Endothelial cell (in vitro differentiated cells): ENCODE measurements around the gene KCNJ12. TPM values are rescaled to one million over a fixed set of nuclear protein-coding genes. Genes with fewer than 3 reads are reported as not detected.

Experiments
- DNase-seq: peaks from one replicate; pipeline ENCODE4 v3.0.0; 2021; ENCODE audit warnings: low spot score
- H3K27ac Mint-ChIP-seq: one replicate; pipeline ENCODE4 v1.8.0; 2021; ENCODE audit warnings: mixed read lengths, inconsistent platforms; ENCODE audit not compliant: unreplicated experiment
- H3K27me3 Mint-ChIP-seq: one replicate; pipeline ENCODE4 v1.8.0; 2021; ENCODE audit warnings: mild to moderate bottlenecking, moderate library complexity, mixed read lengths, inconsistent platforms; ENCODE audit not compliant: unreplicated experiment
- H3K36me3 Mint-ChIP-seq: one replicate; pipeline ENCODE4 v1.8.0; 2021; ENCODE audit warnings: mild to moderate bottlenecking, low read depth, mixed read lengths, inconsistent platforms; ENCODE audit not compliant: unreplicated experiment
- H3K4me1 Mint-ChIP-seq: one replicate; pipeline ENCODE4 v1.8.0; 2021; ENCODE audit warnings: mild to moderate bottlenecking, mixed read lengths, inconsistent platforms; ENCODE audit not compliant: unreplicated experiment
- H3K4me3 Mint-ChIP-seq: one replicate; pipeline ENCODE4 v1.8.0; 2021; ENCODE audit warnings: mild to moderate bottlenecking, mixed read lengths, inconsistent platforms; ENCODE audit not compliant: unreplicated experiment
- H3K9me3 Mint-ChIP-seq: one replicate; pipeline ENCODE4 v1.8.0; 2021; ENCODE audit warnings: mixed read lengths, inconsistent platforms; ENCODE audit not compliant: unreplicated experiment
- total RNA-seq: library from RNA; stranded (reverse); fragmentation: NEBNext Ultra II Directional; extraction: Animal tissue kit (Norgen Biotek cat#: 25700); gene quantifications from one replicate; pipeline ENCODE4 v1.2.1, GENCODE V29; 2021; ENCODE audit not compliant: unreplicated experiment
- TF ChIP-seq, protein P1 (sequence below): fragments of 200-600 bp; sonication (generic); IDR thresholded peaks from one replicate; pipeline ENCODE4 v1.5.0; 2021; ENCODE audit warnings: antibody characterized with exemption; ENCODE audit not compliant: unreplicated experiment

Gene KCNJ12
- total RNA-seq, 1 donor from 2014 or later, result 0.56 TPM

- Mint-ChIP-seq H3K4me3 (no peak overlapping the region), H3K4me1 (peaks cover 4% of the 10 kb centered on the region), H3K36me3 (no peaks in the 10 kb centered on the region), H3K27me3 (peaks cover 17% of the 10 kb centered on the region), H3K27ac (no peak overlapping the region), H3K9me3 (no peaks in the 10 kb centered on the region)
- DNase-seq, result no peak
- TF ChIP-seq, protein P1, sequence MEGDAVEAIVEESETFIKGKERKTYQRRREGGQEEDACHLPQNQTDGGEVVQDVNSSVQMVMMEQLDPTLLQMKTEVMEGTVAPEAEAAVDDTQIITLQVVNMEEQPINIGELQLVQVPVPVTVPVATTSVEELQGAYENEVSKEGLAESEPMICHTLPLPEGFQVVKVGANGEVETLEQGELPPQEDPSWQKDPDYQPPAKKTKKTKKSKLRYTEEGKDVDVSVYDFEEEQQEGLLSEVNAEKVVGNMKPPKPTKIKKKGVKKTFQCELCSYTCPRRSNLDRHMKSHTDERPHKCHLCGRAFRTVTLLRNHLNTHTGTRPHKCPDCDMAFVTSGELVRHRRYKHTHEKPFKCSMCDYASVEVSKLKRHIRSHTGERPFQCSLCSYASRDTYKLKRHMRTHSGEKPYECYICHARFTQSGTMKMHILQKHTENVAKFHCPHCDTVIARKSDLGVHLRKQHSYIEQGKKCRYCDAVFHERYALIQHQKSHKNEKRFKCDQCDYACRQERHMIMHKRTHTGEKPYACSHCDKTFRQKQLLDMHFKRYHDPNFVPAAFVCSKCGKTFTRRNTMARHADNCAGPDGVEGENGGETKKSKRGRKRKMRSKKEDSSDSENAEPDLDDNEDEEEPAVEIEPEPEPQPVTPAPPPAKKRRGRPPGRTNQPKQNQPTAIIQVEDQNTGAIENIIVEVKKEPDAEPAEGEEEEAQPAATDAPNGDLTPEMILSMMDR, result no peak
Observed at GRCh38 chr17:21378553-21378952, 2.4 kb downstream of the KCNJ12 start.

GRCh38 chr17:21379080-21379711 is 3.0 kb downstream of the KCNJ12 start:
- Mint-ChIP-seq H3K9me3 (no peaks in the 10 kb centered on the region), H3K4me3 (no peak overlapping the region), H3K27me3 (peaks cover 16% of the 10 kb centered on the region), H3K27ac (no peak overlapping the region), H3K4me1 (peaks cover 4% of the 10 kb centered on the region), H3K36me3 (no peaks in the 10 kb centered on the region)
- TF ChIP-seq, protein P1, result no peak
- DNase-seq, result no peak

DNA sequence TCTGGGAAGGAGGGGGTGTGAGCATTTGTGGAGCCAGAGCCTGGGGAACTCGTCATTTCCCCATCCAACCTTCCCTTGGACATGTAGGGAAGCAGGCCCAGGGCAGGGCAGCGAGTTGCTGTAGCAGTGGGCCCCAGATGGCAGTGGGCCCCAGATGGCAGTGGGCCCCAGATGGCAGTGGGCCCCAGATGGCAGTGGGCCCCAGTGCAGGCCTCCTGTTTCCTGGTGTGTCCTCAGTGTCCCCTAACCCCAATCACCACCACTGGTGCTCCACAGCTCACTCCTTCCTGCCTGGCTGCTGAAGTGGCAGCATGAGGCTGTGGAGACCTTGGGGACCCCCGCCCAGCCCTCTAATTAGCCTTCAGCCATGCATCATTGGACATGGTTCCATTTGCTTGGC is 4.5 kb downstream of the KCNJ12 start:
- no peak for DNase-seq
- no peak overlapping the region for H3K27ac Mint-ChIP-seq
- TF ChIP-seq, protein P1, result no peak
- H3K36me3 Mint-ChIP-seq, result no peaks in the 10 kb centered on the region
- H3K4me1 Mint-ChIP-seq, result peaks cover 1% of the 10 kb centered on the region
- no peak overlapping the region for H3K4me3 Mint-ChIP-seq
- H3K27me3 Mint-ChIP-seq, result peaks cover 8% of the 10 kb centered on the region
- no peaks in the 10 kb centered on the region for H3K9me3 Mint-ChIP-seq

DNA sequence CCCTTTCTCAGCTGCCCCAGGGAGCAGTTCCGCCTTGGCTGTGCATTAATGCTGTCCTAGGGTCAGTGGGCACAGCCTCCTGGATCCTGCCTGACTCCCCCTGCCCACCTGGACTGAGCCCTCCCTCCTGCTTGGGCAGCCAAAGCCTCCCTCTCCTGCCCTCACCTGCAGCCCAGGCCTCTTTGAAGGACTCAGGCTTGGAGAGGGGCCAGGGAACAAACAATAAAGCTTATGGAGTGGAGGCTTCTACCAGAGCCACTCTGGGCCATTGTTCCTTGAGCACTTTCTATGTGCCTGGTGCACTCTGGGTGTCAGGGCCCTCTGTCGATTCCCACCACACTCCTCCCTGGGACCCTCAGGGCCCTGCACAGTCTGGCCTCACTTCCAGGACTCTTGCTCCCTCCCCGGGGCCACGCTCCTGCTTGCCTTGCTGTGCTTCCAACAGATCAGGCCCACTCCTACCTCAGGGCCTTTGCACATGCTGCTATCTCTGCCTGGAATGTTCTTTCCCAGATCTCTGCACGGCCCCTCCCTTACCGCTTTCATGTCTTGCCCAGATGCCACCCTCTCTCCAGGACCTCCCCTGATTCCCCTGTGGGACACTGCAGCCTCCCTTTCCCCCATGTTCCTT is 5.0 kb downstream of the KCNJ12 start:
- no peaks in the 10 kb centered on the region for H3K36me3 Mint-ChIP-seq
- TF ChIP-seq, protein P1, result no peak
- H3K4me3 Mint-ChIP-seq, result no peak overlapping the region
- no peaks in the 10 kb centered on the region for H3K9me3 Mint-ChIP-seq
- H3K27ac Mint-ChIP-seq, result peak overlapping the region; percentile 0
- no peaks in the 10 kb centered on the region for H3K4me1 Mint-ChIP-seq
- peaks cover 7% of the 10 kb centered on the region for H3K27me3 Mint-ChIP-seq
- DNase-seq, result no peak
